K562 (cell line): Measurements from ENCODE around the gene GALT. TPM values are rescaled to one million over a fixed set of nuclear protein-coding genes. Genes with fewer than 3 reads are reported as not detected.

Experiments used
- ARNT ChIP-seq, 2 experiments: fragments of 450-650 bp; IDR thresholded peaks; 2 replicates each; pipeline ENCODE4 v1.6.1; 2016; ENCODE audit warnings: mild to moderate bottlenecking in 1 of 2
- BHLHE40 ChIP-seq: IDR thresholded peaks from 2 replicates; pipeline ENCODE4 v1.6.1; 2011; ENCODE audit warnings: low read length, improper control_type of control experiment
- E2F3 ChIP-seq: fragments of 250-450 bp; sonication (Bioruptor Pico); IDR thresholded peaks from 2 replicates; pipeline ENCODE4 v1.4.0; 2020; ENCODE audit warnings: mild to moderate bottlenecking
- FIP1L1 ChIP-seq: fragments of 200-400 bp; formaldehyde crosslinking; IDR thresholded peaks from 2 replicates; pipeline ENCODE4 v1.6.1; 2018; ENCODE audit warnings: mild to moderate bottlenecking, low read depth, low read length; ENCODE audit not compliant: poor library complexity, severe bottlenecking
- KLF16 ChIP-seq: IDR thresholded peaks from 2 replicates; pipeline ENCODE4 v1.6.1; 2016; ENCODE audit warnings: antibody characterized with exemption
- MBD2 ChIP-seq: sonication (generic); IDR thresholded peaks from 2 replicates; pipeline ENCODE4 v1.6.1; 2016; ENCODE audit warnings: low read depth, borderline replicate concordance
- MCM2 ChIP-seq: fragments of 450-650 bp; IDR thresholded peaks from 2 replicates; pipeline ENCODE4 v1.6.1; 2017; ENCODE audit warnings: low read depth, mild to moderate bottlenecking
- MLX ChIP-seq, 2 experiments: fragments of 450-650 bp in 1 of 2; sonication (generic) in 1 of 2; formaldehyde crosslinking; conservative IDR thresholded peaks; 2 replicates each; pipeline versions ENCODE4 v1.4.0 to v1.8.1; 2020 to 2022; ENCODE audit warnings: mild to moderate bottlenecking in 1 of 2, missing genetic modification reagents in 1 of 2
- NR4A1 ChIP-seq, 2 experiments: fragments of 250-450 bp in 1 of 2; fragments of 450-650 bp in 1 of 2; sonication (Bioruptor Pico) in 1 of 2; IDR thresholded peaks; 2 replicates each; pipeline versions ENCODE4 v1.4.0 to v1.6.1; 2016 to 2020; ENCODE audit warnings: mild to moderate bottlenecking in 2 of 2, missing compliant biosample characterization in 1 of 2, missing genetic modification characterization in 1 of 2, moderate library complexity in 1 of 2
- RERE ChIP-seq: sonication (generic); formaldehyde crosslinking; IDR thresholded peaks from 2 replicates; pipeline ENCODE4 v1.8.0; 2023; ENCODE audit warnings: missing genetic modification reagents, mild to moderate bottlenecking, borderline replicate concordance
- SIN3B ChIP-seq: fragments of 450-650 bp; IDR thresholded peaks from 2 replicates; pipeline ENCODE4 v1.6.1; 2017; ENCODE audit warnings: low read depth, mild to moderate bottlenecking, moderate library complexity
- SMAD1 ChIP-seq: fragments of 150-350 bp; IDR thresholded peaks from 2 replicates; pipeline ENCODE4 v1.6.1; 2014; ENCODE audit warnings: low read length, low read depth; ENCODE audit not compliant: partially characterized antibody
- SMAD4 ChIP-seq: fragments of 250-450 bp; sonication (Bioruptor Pico); conservative IDR thresholded peaks from 2 replicates; pipeline ENCODE4 v1.8.0; 2021; ENCODE audit warnings: inconsistent platforms, mild to moderate bottlenecking, moderate library complexity
- SP2 ChIP-seq: IDR thresholded peaks from 2 replicates; pipeline ENCODE4 v1.6.1; 2011; ENCODE audit warnings: mild to moderate bottlenecking, low read depth, low read length, moderate library complexity; ENCODE audit not compliant: poor library complexity, severe bottlenecking; ENCODE audit errors: extremely low read depth
- ZFP30 ChIP-seq: fragments of 250-450 bp; sonication (Bioruptor Pico); IDR thresholded peaks from 2 replicates; pipeline ENCODE4 v1.8.0; 2022; ENCODE audit warnings: moderate library complexity, mild to moderate bottlenecking, inconsistent platforms, borderline replicate concordance
- ZFP91 ChIP-seq: sonication (generic); formaldehyde crosslinking; IDR thresholded peaks from 2 replicates; pipeline ENCODE4 v1.8.0; 2022; ENCODE audit warnings: mild to moderate bottlenecking, missing genetic modification reagents
- ZNF12 ChIP-seq: sonication (generic); formaldehyde crosslinking; IDR thresholded peaks from 2 replicates; pipeline ENCODE4 v1.4.0; 2020; ENCODE audit warnings: mild to moderate bottlenecking, missing genetic modification reagents
- ZNF121 ChIP-seq: sonication (generic); formaldehyde crosslinking; conservative IDR thresholded peaks from 2 replicates; pipeline ENCODE4 v1.8.0; 2022; ENCODE audit warnings: missing genetic modification reagents
- ZNF134 ChIP-seq: fragments of 250-450 bp; sonication (Bioruptor Pico); conservative IDR thresholded peaks from 2 replicates; pipeline ENCODE4 v1.4.0; 2020
- ZNF41 ChIP-seq: fragments of 250-450 bp; sonication (Bioruptor Pico); conservative IDR thresholded peaks from 2 replicates; pipeline ENCODE4 v1.4.0; 2020; ENCODE audit warnings: mild to moderate bottlenecking
- ZNF717 ChIP-seq: fragments of 250-450 bp; sonication (Bioruptor Pico); IDR thresholded peaks from 2 replicates; pipeline ENCODE4 v1.5.0; 2021
- polyA plus RNA-seq, 8 experiments: library from polyadenylated mRNA; depleted of rRNA in 4 of 8; stranded (reverse) in 5 of 8; unstranded in 3 of 8; fragments of >200 nt; fragmentation: Nextera tagmentation in 2 of 8; fragmentation: Illumina TruSeq in 1 of 8; extraction: Ambion mirVana in 2 of 8; extraction: Trizol in 1 of 8; gene quantifications; 2 replicates each; pipeline versions ENCODE4 v1.2.1 to v1.2.3, GENCODE V29; 2011 to 2014; ENCODE audit warnings: inconsistent platforms in 1 of 8, missing spikeins in 1 of 8
- total RNA-seq, 7 experiments: library from RNA; depleted of rRNA in 6 of 7; stranded (reverse); fragments of >200 nt in 6 of 7; fragmentation: Illumina TruSeq in 2 of 7; extraction: Trizol in 2 of 7; gene quantifications; 2 replicates each; pipeline versions ENCODE4 v1.2.1 to v1.2.3, GENCODE V29; 2011 to 2021; ENCODE audit warnings: low replicate concordance in 1 of 7

Gene GALT
- total and polyA plus RNA-seq, 9 of the 15 experiments (the other 6 are each of a cell fraction or from before 2014, with no cell fraction given), result 7.3 to 29.2 (median 15.6) TPM

- TF ChIP-seq SP2 (no peak), BHLHE40 (no peak), KLF16 (peak; percentile 64; the same call in 1 of the 2 replicates), ZFP91 (CRISPR knock-in tag) (no peak), ZNF12 (no peak), ARNT (IDR thresholded peaks at IDR 0.05) (peak in 1 of 2 experiments; percentile 66; a peak in 1 of 4 replicates), SIN3B (no peak), MBD2 (no peak; the same call in 1 of the 2 replicates), ZFP30 (CRISPR knock-in tag) (no peak), SMAD4 (no peak), RERE (CRISPR knock-in tag) (no peak), ZNF717 (CRISPR knock-in tag) (no peak), ZNF134 (no peak), FIP1L1 (no peak), ZNF121 (CRISPR knock-in tag) (no peak), NR4A1 (CRISPR knock-in tag; IDR thresholded peaks at IDR 0.05) (no peak), NR4A1 (tag; IDR thresholded peaks at IDR 0.05) (no peak), E2F3 (CRISPR knock-in tag) (0 out of 2 replicates have a peak, but pooled peaks have one; percentile 56), SMAD1 (no peak), MCM2 (no peak), ZNF41 (no peak), MLX (CRISPR knock-in tag; conservative IDR thresholded peaks at IDR 0.05) (no peak)
Measured at GRCh38 chr9:34665381-34666250, 19.1 kb downstream of the GALT start (continued).
